Right lobe of liver (tissue), 4 donors: ENCODE measurements around the gene DAZAP1.

Source experiments
- CTCF ChIP-seq, 4 donors: fragments of 200-600 bp in 3 of 4; fragments of 450-650 bp in 1 of 4; IDR thresholded peaks; one replicate each; pipeline versions ENCODE4 v1.5.1 to v1.8.0; 2016 to 2022; ENCODE audit warnings: antibody characterized with exemption in 4 of 4, mild to moderate bottlenecking in 2 of 4
- POLR2A ChIP-seq: fragments of 450-650 bp; IDR thresholded peaks from one replicate; pipeline ENCODE4 v1.6.1; 2017; ENCODE audit warnings: antibody characterized with exemption, mild to moderate bottlenecking
- donor health status: DM: no; HTN: no; CAD: no.
- donor health status: DM: no; HTN: no; CAD: no.
- donor health status: DM: no; HTN: yes; CAD: no.

- no peak for TF ChIP-seq CTCF (IDR thresholded peaks at IDR 0.05)
- no peak for TF ChIP-seq POLR2A
Observed at GRCh38 chr19:1379961-1380489, 27.4 kb upstream of the DAZAP1 start.
